H1 (cell line): Measurements from ENCODE around the gene PNMA8B. TPM values are rescaled to one million over a fixed set of nuclear protein-coding genes. Genes with fewer than 3 reads are reported as not detected.

ENCODE experiments used
- CTCF ChIP-seq, 3 experiments: IDR thresholded peaks; 1 replicate in 2 of 3; 2 replicates in 1 of 3; pipeline versions ENCODE4 v1.5.1 to v1.6.1; 2011; ENCODE audit warnings: low read length in 3 of 3, mild to moderate bottlenecking in 3 of 3, inconsistent platforms in 2 of 3, low read depth in 1 of 3, moderate library complexity in 1 of 3; ENCODE audit not compliant: insufficient read depth in 1 of 3; ENCODE audit errors: control extremely low read depth in 1 of 3
- EZH2 ChIP-seq: fragments of 200-600 bp; sonication (generic); IDR thresholded peaks from 2 replicates; pipeline ENCODE4 v1.7.1; 2012; ENCODE audit warnings: low read depth, mild to moderate bottlenecking, moderate library complexity, low read length, inconsistent platforms; ENCODE audit not compliant: severe bottlenecking
- GABPA ChIP-seq: IDR thresholded peaks from 2 replicates; pipeline ENCODE4 v1.6.1; 2011; ENCODE audit warnings: mild to moderate bottlenecking, low read length, moderate library complexity, borderline replicate concordance; ENCODE audit not compliant: insufficient read depth
- JUND ChIP-seq: IDR thresholded peaks from 2 replicates; pipeline ENCODE4 v1.6.1; 2011; ENCODE audit warnings: mild to moderate bottlenecking, improper control_type of control experiment, low read length
- KDM1A ChIP-seq: fragments of 200-600, 300-600 bp; sonication (generic); IDR thresholded peaks from 2 replicates; pipeline ENCODE4 v1.7.1; 2016; ENCODE audit warnings: mild to moderate bottlenecking, low read length, borderline replicate concordance
- KDM4A ChIP-seq: IDR thresholded peaks from one replicate; pipeline ENCODE4 v1.7.1; 2012; ENCODE audit warnings: low read depth, mild to moderate bottlenecking, moderate library complexity, low read length, inconsistent platforms; ENCODE audit not compliant: severe bottlenecking
- MAFK ChIP-seq: IDR thresholded peaks from 2 replicates; pipeline ENCODE4 v1.6.1; 2012; ENCODE audit warnings: low read depth, mild to moderate bottlenecking, improper control_type of control experiment, low read length
- POU5F1 ChIP-seq: IDR thresholded peaks from 2 replicates; pipeline ENCODE4 v1.6.1; 2011; ENCODE audit warnings: low read depth, mild to moderate bottlenecking, low read length, moderate library complexity
- RAD21 ChIP-seq, 2 experiments: IDR thresholded peaks in 1 of 2; conservative IDR thresholded peaks in 1 of 2; 2 replicates each; pipeline ENCODE4 v1.6.1; 2011; ENCODE audit warnings: low read depth in 2 of 2, low read length in 2 of 2, improper control_type of control experiment in 1 of 2, inconsistent platforms in 1 of 2, mild to moderate bottlenecking in 1 of 2, moderate library complexity in 1 of 2
- SIRT6 ChIP-seq: IDR thresholded peaks from one replicate; pipeline ENCODE4 v1.7.1; 2012; ENCODE audit warnings: low read length, inconsistent platforms
- SP4 ChIP-seq: IDR thresholded peaks from 2 replicates; pipeline ENCODE4 v1.6.1; 2012; ENCODE audit warnings: low read length, inconsistent platforms
- polyA plus RNA-seq, 7 experiments: library from polyadenylated mRNA; depleted of rRNA in 3 of 7; stranded (reverse) in 5 of 7; unstranded in 2 of 7; fragments of >200 nt in 5 of 7; fragments of 200-250 nt in 2 of 7; gene quantifications; 1 replicate in 5 of 7; 2 replicates in 1 of 7; 4 replicates in 1 of 7; pipeline versions ENCODE4 v1.2.1 to v1.2.3, GENCODE V29; 2011 to 2013; ENCODE audit warnings: missing spikeins in 2 of 7, mixed read lengths in 2 of 7
- total RNA-seq: library from RNA; stranded (reverse); fragmentation: NEBNext Ultra II Directional; extraction: Animal tissue kit (Norgen Biotek cat#: 25700); gene quantifications from 2 replicates; pipeline ENCODE4 v1.2.1, GENCODE V29; 2021

Gene PNMA8B
- total and polyA plus RNA-seq, 2 of the 8 experiments (the other 6 are each of a cell fraction or from before 2014, with no cell fraction given) = 0.48 to 1.4 TPM

- TF ChIP-seq RAD21 (IDR thresholded peaks at IDR 0.05 in 1 of 2, conservative IDR thresholded peaks at IDR 0.05 in 1 of 2; ENCODE audit: low read depth in 2 of 2, low read length in 2 of 2) (peak; percentile 97 to 99), SIRT6 (no peak), JUND (peak; percentile 36; the same call in 1 of the 2 replicates), EZH2 (no peak), POU5F1 (no peak), CTCF (IDR thresholded peaks at IDR 0.05; ENCODE audit: control extremely low read depth in 1 of 3, insufficient read depth in 1 of 3, low read depth in 1 of 3, low read length in 3 of 3) (peak; percentile 87 to 98 (median 91)), SP4 (no peak), MAFK (no peak), KDM4A (no peak), KDM1A (peak; percentile 99), GABPA (peak; percentile 54; the same call in 1 of the 2 replicates)
- TF ChIP-seq, all 59 proteins: peak for 13
Observed at GRCh38 chr19:46513461-46514236, 18.0 kb upstream of the PNMA8B start (continued).
